ENCODE data around the gene CTRB1. TPM values are rescaled to one million over a fixed set of nuclear protein-coding genes. Genes with fewer than 3 reads are reported as not detected.
"Not testable (repeated sequence)": the region's sequence is repeated elsewhere in the genome, so short reads cannot be mapped to it uniquely, and the experiment has no call there.

The CTRB1 gene
- total and polyA plus RNA-seq, 8 donors, result 14,339 to 37,242 (median 26,434) TPM

GRCh38 chr16:75239542-75240122 is 20.8 kb downstream of the CTRB1 start:
- no peaks in the 10 kb centered on the region for H3K9me3 ChIP-seq
- H3K27ac ChIP-seq, result peak overlapping the region in 3 of 4 donors; percentile 2 to 60 (median 23)
- H3K4me1 ChIP-seq, result peaks cover 24 to 27% (median 24%) of the 10 kb centered on the region in 3 donors
- no peaks in the 10 kb centered on the region for H3K27me3 ChIP-seq
- DNase-seq (peak in 1 of 6 donors; percentile 70), FAIRE-seq (no peak), ATAC-seq (no peak)
- no peak overlapping the region for H3K4me3 ChIP-seq
- intact Hi-C loops (cut with DNase I), result loop anchor here in 1 of 3 donors (5.0 kb wide), 1 partner anchor 143 kb away; no protein-coding TSS in a partner anchor
- WGBS, 2 donors, result 83 to 90% methylated on average over 15 to 19 of the region's 19 CpGs
- TF ChIP-seq CTCF (IDR thresholded peaks at IDR 0.05), result no peak
- H3K36me3 ChIP-seq, result peaks cover 0 to 31% (median 12%) of the 10 kb centered on the region in 3 donors

GRCh38 chr16:75240633-75241032 is 21.8 kb downstream of the CTRB1 start:
- H3K27ac ChIP-seq; H3K27me3 ChIP-seq; ATAC-seq; H3K9me3 ChIP-seq; H3K4me3 ChIP-seq; FAIRE-seq; DNase-seq; intact Hi-C loops (cut with DNase I): not testable (repeated sequence)
- H3K36me3 ChIP-seq, result peaks cover 0 to 21% (median 12%) of the 10 kb centered on the region in 3 donors
- 79 to 89% methylated on average over 7 of the region's 7 CpGs for WGBS, 2 donors
- H3K4me1 ChIP-seq, result peaks cover 33 to 36% (median 34%) of the 10 kb centered on the region in 3 donors

GRCh38 chr16:75241412-75241811 is 22.6 kb downstream of the CTRB1 start:
- TF ChIP-seq CTCF (IDR thresholded peaks at IDR 0.05), result no peak
- Histone ChIP-seq H3K4me3 (no peak overlapping the region), H3K27me3 (no peaks in the 10 kb centered on the region), H3K9me3 (no peaks in the 10 kb centered on the region), H3K4me1 (peaks cover 33 to 42% (median 42%) of the 10 kb centered on the region in 3 donors), H3K36me3 (peaks cover 0 to 19% (median 12%) of the 10 kb centered on the region in 3 donors), H3K27ac (no peak overlapping the region)
- 79% methylated on average over 8 of the region's 8 CpGs for WGBS, 2 donors
- intact Hi-C loops (cut with DNase I), result no loop called here
- peak in 1 of 6 donors; percentile 77 for DNase-seq
- FAIRE-seq, result no peak
- ATAC-seq, result no peak

- peaks cover 33 to 46% (median 42%) of the 10 kb centered on the region in 3 donors for H3K4me1 ChIP-seq
- H3K27me3 ChIP-seq, result no peaks in the 10 kb centered on the region
- no peak for TF ChIP-seq CTCF (IDR thresholded peaks at IDR 0.05)
- H3K4me3 ChIP-seq, result no peak overlapping the region
- peaks cover 0 to 19% (median 12%) of the 10 kb centered on the region in 3 donors for H3K36me3 ChIP-seq
- 93 to 96% methylated on average over 13 of the region's 13 CpGs for WGBS, 2 donors
- DNase-seq, result peak in 1 of 6 donors; percentile 72
- intact Hi-C loops (cut with DNase I), result no loop called here
- H3K9me3 ChIP-seq, result no peaks in the 10 kb centered on the region
- ATAC-seq, result no peak
- no peak overlapping the region for H3K27ac ChIP-seq
- no peak for FAIRE-seq
Measured at GRCh38 chr16:75241955-75242354, 23.2 kb downstream of the CTRB1 start.

- H3K9me3 ChIP-seq; H3K4me3 ChIP-seq; intact Hi-C loops (cut with DNase I); H3K27ac ChIP-seq; FAIRE-seq; ATAC-seq; H3K27me3 ChIP-seq: not testable (repeated sequence)
- peak in 1 of 6 donors; percentile 69 for DNase-seq
- Histone ChIP-seq H3K4me1 (peaks cover 33 to 47% (median 42%) of the 10 kb centered on the region in 3 donors), H3K36me3 (peaks cover 0 to 19% (median 12%) of the 10 kb centered on the region in 3 donors)
- WGBS, 2 donors, result 88 to 90% methylated on average over 27 of the region's 27 CpGs
Measured at GRCh38 chr16:75242436-75243078, 23.8 kb downstream of the CTRB1 start.
